IMR-90 (cell line): Measurements from ENCODE around the gene PHIP. TPM values are rescaled to one million over a fixed set of nuclear protein-coding genes. Genes with fewer than 3 reads are reported as not detected.

Experiments used
- ATAC-seq: fragments of 200-7000 bp; cut with Tn5 transposase; 2 replicates; pipeline ENCODE4 v1.9.1; 2020; ENCODE audit warnings: low read depth, mild to moderate bottlenecking, moderate library complexity
- BruUV-seq: library from RNA; stranded (reverse); fragments of 400-500 nt; replicated peaks from 2 replicates; lab custom pipeline; 2021; lab: Mats Ljungman, UMichigan
- CTCF ChIA-PET: fragments of 300-600 bp; formaldehyde crosslinking; extraction: SDS; loops from one replicate; lab custom pipeline; 2021; ENCODE audit warnings: antibody characterized with exemption; lab: Yijun Ruan, JAX
- POLR2A ChIA-PET: fragments of 300-600 bp; sonication (Branson Sonifier 250); formaldehyde crosslinking; loops from one replicate; lab custom pipeline; 2022; ENCODE audit warnings: antibody characterized with exemption; ENCODE audit not compliant: unreplicated experiment; lab: Charles Lee
- DNase-seq: peaks from one replicate; pipeline ENCODE4 v3.0.0; 2013
- H2AFZ ChIP-seq: replicated peaks from 2 replicates; pipeline ENCODE3; 2013; ENCODE audit warnings: low read length, mild to moderate bottlenecking; ENCODE audit not compliant: poor library complexity
- H2AK5ac ChIP-seq: 2 replicates; pipeline ENCODE4 v1.6.1; 2013; ENCODE audit warnings: low read depth, low read length, inconsistent platforms
- H2AK9ac ChIP-seq: replicated peaks from 2 replicates; pipeline ENCODE3; 2013; ENCODE audit warnings: mild to moderate bottlenecking, low read depth, low read length, moderate library complexity; ENCODE audit not compliant: poor library complexity
- H2BK120ac ChIP-seq: 2 replicates; pipeline ENCODE4 v1.6.1; 2013; ENCODE audit warnings: low read depth, low read length, inconsistent platforms
- H2BK15ac ChIP-seq: 3 replicates; pipeline ENCODE4 v1.6.1; 2013; ENCODE audit warnings: low read depth, low read length, inconsistent platforms
- H2BK20ac ChIP-seq: 2 replicates; pipeline ENCODE4 v1.6.1; 2013; ENCODE audit warnings: low read depth, mild to moderate bottlenecking, inconsistent platforms, low read length, moderate library complexity
- H2BK5ac ChIP-seq: 2 replicates; pipeline ENCODE4 v1.6.1; 2013; ENCODE audit warnings: mild to moderate bottlenecking, low read depth, low read length, inconsistent platforms; ENCODE audit not compliant: poor library complexity, severe bottlenecking
- H3K14ac ChIP-seq: replicated peaks from 2 replicates; pipeline ENCODE4 v1.6.1; 2013; ENCODE audit warnings: low read depth, low read length, inconsistent platforms
- H3K18ac ChIP-seq: 2 replicates; pipeline ENCODE4 v1.6.1; 2013; ENCODE audit warnings: low read depth, low read length, control low read depth
- H3K23ac ChIP-seq: 2 replicates; pipeline ENCODE4 v1.6.1; 2013; ENCODE audit warnings: low read depth, low read length, inconsistent platforms
- H3K27ac ChIP-seq: 2 replicates; pipeline ENCODE4 v1.5.1; 2013; ENCODE audit warnings: mild to moderate bottlenecking, control low read depth, low read length; ENCODE audit not compliant: insufficient read depth
- H3K27me3 ChIP-seq: 2 replicates; pipeline ENCODE4 v1.6.1; 2013; ENCODE audit warnings: low read length; ENCODE audit not compliant: control insufficient read depth, insufficient read depth
- H3K36me3 ChIP-seq: 2 replicates; pipeline ENCODE4 v1.6.1; 2013; ENCODE audit warnings: low read length, mixed read lengths; ENCODE audit not compliant: control insufficient read depth, insufficient read depth
- H3K4ac ChIP-seq: 2 replicates; pipeline ENCODE4 v1.6.1; 2013; ENCODE audit warnings: low read depth, low read length, inconsistent platforms
- H3K4me1 ChIP-seq: 2 replicates; pipeline ENCODE4 v1.6.1; 2013; ENCODE audit warnings: low read length, mixed read lengths; ENCODE audit not compliant: control insufficient read depth, insufficient read depth
- H3K4me2 ChIP-seq: 2 replicates; pipeline ENCODE4 v1.6.1; 2013; ENCODE audit warnings: low read depth, mild to moderate bottlenecking, control low read depth, low read length, moderate library complexity
- H3K4me3 ChIP-seq: 2 replicates; pipeline ENCODE4 v1.5.1; 2013; ENCODE audit warnings: low read depth, mild to moderate bottlenecking, control low read depth, low read length, moderate library complexity; ENCODE audit not compliant: insufficient read depth
- H3K56ac ChIP-seq: 2 replicates; pipeline ENCODE4 v1.6.1; 2013; ENCODE audit warnings: low read length, inconsistent platforms; ENCODE audit not compliant: insufficient read depth; ENCODE audit errors: extremely low read depth
- H3K79me1 ChIP-seq, 2 experiments: 2 replicates each; pipeline ENCODE4 v1.6.1; 2013; ENCODE audit warnings: low read length in 2 of 2, inconsistent platforms in 1 of 2, low read depth in 1 of 2
- H3K9ac ChIP-seq: 2 replicates; pipeline ENCODE4 v1.6.1; 2013; ENCODE audit warnings: low read depth, low read length, control low read depth
- H3K9me1 ChIP-seq: 2 replicates; pipeline ENCODE4 v1.6.1; 2013; ENCODE audit warnings: low read length, inconsistent platforms; ENCODE audit not compliant: insufficient read depth
- H3K9me3 ChIP-seq: 2 replicates; pipeline ENCODE4 v1.6.1; 2013; ENCODE audit warnings: low read length; ENCODE audit not compliant: control insufficient read depth, insufficient read depth
- H4K20me1 ChIP-seq: 2 replicates; pipeline ENCODE4 v1.6.1; 2013; ENCODE audit warnings: low read length, inconsistent platforms; ENCODE audit not compliant: insufficient read depth
- H4K5ac ChIP-seq: 2 replicates; pipeline ENCODE4 v1.6.1; 2013; ENCODE audit warnings: mild to moderate bottlenecking, low read depth, low read length, control low read depth
- H4K8ac ChIP-seq, 2 experiments: 2 replicates each; pipeline ENCODE4 v1.6.1; 2013; ENCODE audit warnings: low read depth in 2 of 2, low read length in 2 of 2, control low read depth in 1 of 2, inconsistent platforms in 1 of 2
- H4K91ac ChIP-seq: 2 replicates; pipeline ENCODE4 v1.6.1; 2013; ENCODE audit warnings: low read depth, low read length, inconsistent platforms; ENCODE audit not compliant: insufficient read depth
- CHD1 ChIP-seq: IDR thresholded peaks from 2 replicates; pipeline ENCODE4 v1.6.1; 2012; ENCODE audit warnings: low read depth, low read length, improper control_type of control experiment
- FOS ChIP-seq: fragments of 150-350 bp; IDR thresholded peaks from 2 replicates; pipeline ENCODE4 v1.6.1; 2016; ENCODE audit warnings: low read depth, low read length
- MXI1 ChIP-seq: IDR thresholded peaks from 2 replicates; pipeline ENCODE4 v1.6.1; 2012; ENCODE audit warnings: low read depth, mild to moderate bottlenecking, low read length, moderate library complexity, borderline replicate concordance
- NFE2L2 ChIP-seq: fragments of 150-350 bp; IDR thresholded peaks from 2 replicates; pipeline ENCODE4 v1.6.1; 2016; ENCODE audit warnings: low read depth, mild to moderate bottlenecking, low read length
- POLR2A ChIP-seq: IDR thresholded peaks from 2 replicates; pipeline ENCODE4 v1.6.1; 2012; ENCODE audit warnings: mild to moderate bottlenecking, low read depth, low read length
- RAD21 ChIP-seq: IDR thresholded peaks from 2 replicates; pipeline ENCODE4 v1.6.1; 2012; ENCODE audit warnings: low read length, improper control_type of control experiment
- SMC3 ChIP-seq: fragments of 150-350 bp; IDR thresholded peaks from 2 replicates; pipeline ENCODE4 v1.6.1; 2016; ENCODE audit warnings: low read depth, mild to moderate bottlenecking, antibody characterized with exemption, low read length, moderate library complexity
- WGBS, 2 experiments: methylation state at CpG; one replicate each; pipeline versions ENCODE4 v1.1.5 to v1.1.7; 2013; ENCODE audit warnings: missing lambda C conversion rate in 2 of 2; ENCODE audit not compliant: insufficient read length in 1 of 2; ENCODE audit errors: extremely low coverage in 2 of 2; 5-methylcytosine and 5-hydroxymethylcytosine counted together
- dilution Hi-C: fragments of 300-500 bp; cut with HindIII; formaldehyde crosslinking; loops from one replicate; pipeline ENCODE4 v1.14.3; 2018; ENCODE audit warnings: low sequenced_read_pairs; ENCODE audit not compliant: unreplicated experiment
- in situ Hi-C: fragments of 300-500 bp; cut with MboI; formaldehyde crosslinking; loops from 3 replicates; pipeline ENCODE4 v1.14.3; 2019; ENCODE audit warnings: low sequenced_read_pairs, inconsistent platforms, mixed read lengths
- intact Hi-C: fragments of 100-400 bp; cut with micrococcal nuclease; formaldehyde crosslinking; loops from 2 replicates; pipeline ENCODE4 v1.10.0; 2022
- polyA plus RNA-seq, 3 experiments: library from polyadenylated mRNA; depleted of rRNA; stranded (reverse); fragments of >200 nt; gene quantifications; 2 replicates each; pipeline ENCODE4 v1.2.3, GENCODE V29; 2012; ENCODE audit warnings: low replicate concordance in 1 of 3
- total RNA-seq: library from RNA; depleted of rRNA; stranded (reverse); fragments of >200 nt; gene quantifications from 2 replicates; pipeline ENCODE4 v1.2.3, GENCODE V29; 2012
- TF ChIP-seq, protein P1 (sequence below): fragments of 150-350 bp; IDR thresholded peaks from 2 replicates; pipeline ENCODE4 v1.6.1; 2016; ENCODE audit warnings: low read depth, mild to moderate bottlenecking, low read length, moderate library complexity, borderline replicate concordance
- TF ChIP-seq, protein P2 (sequence below): fragments of 150-350 bp; IDR thresholded peaks from 2 replicates; pipeline ENCODE4 v1.6.1; 2017; ENCODE audit warnings: mild to moderate bottlenecking, antibody characterized with exemption, low read length, low read depth

PHIP gene
- total and polyA plus RNA-seq, 2 of the 4 experiments (the other 2 are of a cell fraction) = 3.4 to 20.4 TPM

DNA sequence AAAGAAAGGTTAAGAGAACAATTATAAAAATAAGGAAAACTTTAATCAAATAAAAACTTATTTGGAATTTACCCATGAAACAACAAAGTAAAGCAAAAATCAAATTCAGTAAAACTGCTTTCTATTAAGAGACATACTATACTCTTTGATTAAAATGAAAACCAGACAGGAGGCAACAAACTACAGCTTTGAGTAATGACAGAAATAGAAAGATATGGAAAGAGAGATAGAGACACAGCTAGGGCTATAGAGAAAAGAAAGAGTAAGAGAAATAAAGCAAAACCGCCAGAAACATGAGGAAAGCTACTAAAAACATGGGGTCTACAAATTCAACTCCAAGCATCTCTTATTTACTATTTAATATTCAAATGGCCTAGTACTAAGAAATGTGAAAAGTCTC, 67.6 kb downstream of the PHIP start:
- Histone ChIP-seq H3K27me3 (no peaks in the 10 kb centered on the region), H3K9me1 (no peaks in the 10 kb centered on the region), H2AFZ (no peak overlapping the region), H3K27ac (no peak overlapping the region), H3K79me1 (no peaks in the 10 kb centered on the region; a peak in 2 of 4 replicates), H3K56ac (no peak overlapping the region), H2BK120ac (no peak overlapping the region), H2AK5ac (no peak overlapping the region), H4K5ac (no peak overlapping the region), H2AK9ac (no peak overlapping the region), H3K14ac (no peak overlapping the region), H3K23ac (no peak overlapping the region), H3K4me1 (no peaks in the 10 kb centered on the region), H3K9ac (no peak overlapping the region), H2BK5ac (no peak overlapping the region), H3K18ac (no peak overlapping the region), H3K36me3 (no peaks in the 10 kb centered on the region), H4K8ac (no peak overlapping the region), H3K4me3 (no peak overlapping the region), H2BK20ac (no peak overlapping the region), H4K91ac (no peak overlapping the region), H2BK15ac (no peak overlapping the region), H4K20me1 (no peaks in the 10 kb centered on the region), H3K4me2 (no peak overlapping the region), H3K4ac (no peak overlapping the region), H3K9me3 (no peaks in the 10 kb centered on the region)
- DNase-seq (no peak), ATAC-seq (no peak)
- in situ Hi-C loops (no loop called here), intact Hi-C loops (no loop called here), dilution Hi-C loops (no loop called here)
- POLR2A ChIA-PET = no interaction called here
- no CpG with 5 or more reads among the region's 1 CpG for WGBS, 2 experiments
- TF ChIP-seq, protein P1, sequence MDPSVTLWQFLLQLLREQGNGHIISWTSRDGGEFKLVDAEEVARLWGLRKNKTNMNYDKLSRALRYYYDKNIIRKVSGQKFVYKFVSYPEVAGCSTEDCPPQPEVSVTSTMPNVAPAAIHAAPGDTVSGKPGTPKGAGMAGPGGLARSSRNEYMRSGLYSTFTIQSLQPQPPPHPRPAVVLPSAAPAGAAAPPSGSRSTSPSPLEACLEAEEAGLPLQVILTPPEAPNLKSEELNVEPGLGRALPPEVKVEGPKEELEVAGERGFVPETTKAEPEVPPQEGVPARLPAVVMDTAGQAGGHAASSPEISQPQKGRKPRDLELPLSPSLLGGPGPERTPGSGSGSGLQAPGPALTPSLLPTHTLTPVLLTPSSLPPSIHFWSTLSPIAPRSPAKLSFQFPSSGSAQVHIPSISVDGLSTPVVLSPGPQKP = no peak
- TF ChIP-seq SMC3 (no peak), MXI1 (no peak), RAD21 (no peak), CHD1 (no peak), NFE2L2 (no peak), FOS (no peak), POLR2A (no peak)
- TF ChIP-seq, protein P2, sequence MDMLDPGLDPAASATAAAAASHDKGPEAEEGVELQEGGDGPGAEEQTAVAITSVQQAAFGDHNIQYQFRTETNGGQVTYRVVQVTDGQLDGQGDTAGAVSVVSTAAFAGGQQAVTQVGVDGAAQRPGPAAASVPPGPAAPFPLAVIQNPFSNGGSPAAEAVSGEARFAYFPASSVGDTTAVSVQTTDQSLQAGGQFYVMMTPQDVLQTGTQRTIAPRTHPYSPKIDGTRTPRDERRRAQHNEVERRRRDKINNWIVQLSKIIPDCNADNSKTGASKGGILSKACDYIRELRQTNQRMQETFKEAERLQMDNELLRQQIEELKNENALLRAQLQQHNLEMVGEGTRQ = no peak
- CTCF ChIA-PET = no interaction called here
- no TSS peak for BruUV-seq
